ENCODE results near the gene IL12RB2.

DNA sequence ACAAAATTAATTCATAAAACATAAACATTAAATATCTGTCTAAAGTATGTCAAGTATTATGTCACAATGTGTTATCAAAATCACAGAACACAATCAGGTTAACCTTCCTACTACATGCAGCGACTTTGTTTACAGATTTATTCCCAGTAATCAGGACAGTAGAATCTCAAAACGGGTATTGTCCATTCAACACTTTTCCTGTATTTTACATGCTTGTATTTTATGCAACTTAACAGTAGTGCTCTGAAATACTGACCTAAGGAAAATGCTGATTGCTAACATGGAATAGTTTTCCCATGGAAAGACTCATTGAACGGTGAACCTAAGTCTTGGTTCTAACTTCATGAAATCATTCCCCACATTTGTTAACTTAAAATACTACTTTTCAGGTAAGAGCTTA, 120.3 kb downstream of the IL12RB2 start:
- TF ChIP-seq, protein P1, sequence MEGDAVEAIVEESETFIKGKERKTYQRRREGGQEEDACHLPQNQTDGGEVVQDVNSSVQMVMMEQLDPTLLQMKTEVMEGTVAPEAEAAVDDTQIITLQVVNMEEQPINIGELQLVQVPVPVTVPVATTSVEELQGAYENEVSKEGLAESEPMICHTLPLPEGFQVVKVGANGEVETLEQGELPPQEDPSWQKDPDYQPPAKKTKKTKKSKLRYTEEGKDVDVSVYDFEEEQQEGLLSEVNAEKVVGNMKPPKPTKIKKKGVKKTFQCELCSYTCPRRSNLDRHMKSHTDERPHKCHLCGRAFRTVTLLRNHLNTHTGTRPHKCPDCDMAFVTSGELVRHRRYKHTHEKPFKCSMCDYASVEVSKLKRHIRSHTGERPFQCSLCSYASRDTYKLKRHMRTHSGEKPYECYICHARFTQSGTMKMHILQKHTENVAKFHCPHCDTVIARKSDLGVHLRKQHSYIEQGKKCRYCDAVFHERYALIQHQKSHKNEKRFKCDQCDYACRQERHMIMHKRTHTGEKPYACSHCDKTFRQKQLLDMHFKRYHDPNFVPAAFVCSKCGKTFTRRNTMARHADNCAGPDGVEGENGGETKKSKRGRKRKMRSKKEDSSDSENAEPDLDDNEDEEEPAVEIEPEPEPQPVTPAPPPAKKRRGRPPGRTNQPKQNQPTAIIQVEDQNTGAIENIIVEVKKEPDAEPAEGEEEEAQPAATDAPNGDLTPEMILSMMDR (conservative IDR thresholded peaks at IDR 0.05 in 1 of 2, IDR thresholded peaks at IDR 0.05 in 1 of 2; ENCODE audit: low read depth in 1 of 2, low read length in 2 of 2) = no peak
- no peak for TF ChIP-seq EZH2 (IDR thresholded peaks at IDR 0.05; ENCODE audit: low read length, missing control alignments)
